ENCODE measurements around the gene TENM4. TPM values are rescaled to one million over a fixed set of nuclear protein-coding genes. Genes with fewer than 3 reads are reported as not detected.
A peak's percentile ranks its signal among the peaks of the same experiment; 100 is the strongest.

The TENM4 gene
- total RNA-seq, 1 experiment from 2014 or later = 18.7 TPM

DNA sequence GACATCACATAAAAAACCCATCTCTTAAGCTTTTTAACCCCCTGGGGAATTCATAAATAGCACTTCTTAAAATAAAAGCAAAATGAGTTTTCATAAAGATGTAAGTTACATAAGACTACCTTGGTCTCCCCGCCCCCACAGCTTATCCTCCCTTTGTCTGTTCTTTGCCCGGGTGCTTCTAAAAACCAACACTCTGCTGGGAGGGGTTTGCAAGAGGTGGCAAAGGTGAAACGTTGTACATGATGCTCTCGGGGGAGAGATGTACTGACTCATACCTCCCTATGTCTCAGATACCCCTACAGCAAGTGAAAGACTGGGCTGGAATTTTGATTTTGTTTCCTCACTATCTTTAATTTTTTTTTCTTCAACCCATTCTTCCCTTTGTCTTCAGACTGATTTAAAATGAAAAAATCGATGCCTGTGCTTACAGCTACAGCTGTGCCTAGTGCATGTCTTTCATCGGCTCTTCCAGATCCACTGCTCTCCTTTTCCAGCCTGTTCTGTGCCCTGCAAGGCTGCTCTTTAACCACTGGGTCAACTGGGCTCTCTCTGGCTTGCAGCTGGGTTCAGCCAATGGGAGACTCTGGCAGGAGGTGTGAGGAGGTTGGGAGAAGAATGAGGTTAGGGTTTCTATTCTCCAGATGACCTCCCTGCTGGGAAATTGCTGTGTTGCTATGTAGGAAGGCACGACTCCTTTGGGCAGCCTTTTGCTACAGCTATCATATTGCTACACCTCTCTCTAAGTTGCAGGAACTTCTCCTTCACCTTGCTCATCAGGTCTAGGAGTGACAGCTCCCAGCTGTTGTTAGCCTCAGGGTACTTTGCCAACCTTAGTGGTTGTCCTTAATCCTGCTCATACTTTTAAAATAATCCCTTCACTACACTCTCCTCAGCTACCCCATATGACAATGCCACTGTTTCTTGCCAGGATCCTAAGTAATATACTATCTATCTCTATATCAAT is 266.5 kb downstream of the TENM4 start:
- no peak for DNase-seq (ENCODE audit: low spot score)
- in situ Hi-C loops (cut with HindIII; ENCODE audit: low sequenced_read_pairs) = no loop called here

DNA sequence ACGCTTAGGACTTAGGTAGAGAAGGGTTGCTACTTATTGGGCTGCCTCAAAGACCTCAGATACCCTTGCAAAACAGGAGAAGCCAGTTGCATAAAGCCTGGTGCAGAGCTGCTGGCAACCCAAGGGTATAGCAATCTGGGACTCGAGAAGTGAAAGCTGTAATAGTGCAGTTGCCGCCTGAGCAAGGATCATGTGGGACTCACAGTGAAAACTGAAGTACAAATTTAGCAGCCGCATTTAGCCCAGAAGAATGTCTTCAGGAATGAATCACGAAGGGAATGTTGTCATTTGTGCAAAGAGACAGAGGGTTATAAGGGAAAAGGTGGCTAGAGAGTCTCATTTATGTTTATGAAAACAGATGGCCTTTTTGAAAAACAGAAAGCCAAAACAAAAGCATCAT is 267.2 kb downstream of the TENM4 start:
- in situ Hi-C loops (cut with HindIII; ENCODE audit: low sequenced_read_pairs) = no loop called here
- DNase-seq (ENCODE audit: low spot score) = no peak

DNA sequence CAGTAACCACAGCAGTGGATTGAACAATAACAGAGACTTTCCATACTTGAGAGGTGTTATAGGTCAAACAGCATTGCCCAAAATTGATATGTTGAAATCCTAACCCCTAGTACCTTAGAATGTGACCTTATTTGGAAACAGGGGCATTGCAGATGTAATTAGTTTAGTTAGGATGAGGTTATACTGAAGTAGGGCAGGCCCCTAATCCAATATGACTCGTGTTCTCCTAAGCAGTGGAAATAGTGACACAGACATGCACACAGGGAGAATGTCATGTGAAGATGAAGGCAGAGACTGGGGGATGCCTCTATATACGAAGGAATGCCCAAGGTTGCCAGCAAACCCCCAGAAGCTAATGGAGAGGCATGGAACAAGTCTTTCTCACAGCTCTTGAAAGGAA is 270.5 kb downstream of the TENM4 start:
- no peak for DNase-seq (ENCODE audit: low spot score)
- in situ Hi-C loops (cut with HindIII; ENCODE audit: low sequenced_read_pairs) = no loop called here

DNA sequence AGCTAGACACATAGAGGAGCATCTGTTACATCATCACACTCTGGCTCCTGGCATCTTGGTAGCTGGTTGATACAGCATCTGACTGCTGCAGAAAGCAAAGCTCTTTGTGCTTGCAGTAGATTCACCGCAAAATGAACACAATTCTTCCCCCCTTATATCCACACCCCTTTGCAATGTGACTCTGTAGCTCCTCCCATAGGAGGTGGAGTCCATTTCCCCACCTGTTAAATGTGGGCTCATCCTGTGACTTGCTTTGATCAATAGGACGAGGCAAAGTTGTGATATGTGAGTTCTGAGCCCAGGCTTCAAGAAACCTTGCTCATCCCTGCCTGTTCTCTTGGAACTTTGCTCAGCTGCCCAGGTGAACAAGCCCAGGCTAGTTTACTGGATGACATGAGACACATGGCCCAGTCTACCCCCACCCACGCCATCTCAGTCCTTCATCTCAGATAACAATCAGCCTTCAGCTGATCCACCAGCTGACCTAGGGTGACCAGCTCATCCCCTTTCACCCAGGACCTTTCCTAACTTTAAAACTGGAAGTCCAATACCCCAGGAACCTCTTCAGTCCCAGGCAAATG is 272.2 kb downstream of the TENM4 start:
- no peak for DNase-seq (ENCODE audit: low spot score)
- in situ Hi-C loops (cut with HindIII; ENCODE audit: low sequenced_read_pairs) = no loop called here

DNA sequence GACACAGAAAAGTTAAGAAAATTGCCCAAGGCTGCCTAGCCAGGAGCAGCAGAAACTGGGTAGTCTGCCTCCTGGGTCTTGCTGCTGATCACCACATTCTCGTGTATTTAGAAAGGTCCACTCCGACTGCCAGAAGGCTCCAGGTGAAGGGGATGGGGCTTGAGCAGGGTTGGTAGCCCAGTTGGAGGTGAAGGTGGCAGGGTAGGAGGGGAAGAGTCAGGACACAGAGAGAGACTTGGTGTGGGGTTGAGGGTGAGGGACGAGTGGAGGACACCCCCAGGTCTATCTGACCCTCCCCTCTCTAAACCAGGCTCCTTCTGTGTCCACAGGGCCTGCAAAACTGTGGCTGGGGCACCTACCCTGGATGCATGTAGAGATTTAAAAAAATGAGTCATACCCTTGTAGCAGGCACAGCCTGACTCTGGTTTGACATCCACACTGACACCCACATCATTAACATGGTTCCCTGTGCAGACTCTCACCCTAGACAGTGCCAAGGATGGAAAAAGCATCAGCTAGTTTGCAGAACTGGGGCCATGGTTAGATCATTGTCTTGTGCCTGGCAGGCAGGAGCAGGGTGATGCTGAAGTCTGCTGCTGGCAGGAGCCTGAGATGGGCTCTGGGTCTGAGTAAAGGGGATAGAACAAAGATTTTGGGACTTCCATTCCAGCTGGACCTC is 273.2 kb downstream of the TENM4 start:
- in situ Hi-C loops (cut with HindIII; ENCODE audit: low sequenced_read_pairs) = no loop called here
- DNase-seq (ENCODE audit: low spot score) = no peak

DNA sequence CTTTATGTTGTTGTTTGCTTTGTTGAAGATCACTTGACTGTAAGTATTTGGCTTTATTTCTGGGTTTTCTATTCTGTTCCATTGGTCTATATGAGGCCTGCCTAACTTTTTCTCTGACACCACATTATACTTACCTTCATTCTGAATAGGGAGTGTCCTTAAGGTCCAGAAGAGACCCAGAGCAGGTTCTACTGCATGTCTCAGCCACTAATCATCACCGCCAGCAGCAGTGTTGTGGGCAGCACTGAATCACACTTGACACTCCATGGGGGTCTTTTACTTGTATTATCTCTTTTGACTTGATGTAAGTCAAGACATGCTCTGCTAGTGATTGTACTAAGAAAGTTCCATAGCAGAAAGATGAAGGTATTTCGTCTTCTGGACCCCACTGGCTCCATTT is 274.9 kb downstream of the TENM4 start:
- DNase-seq (ENCODE audit: low spot score) = no peak
- in situ Hi-C loops (cut with HindIII; ENCODE audit: low sequenced_read_pairs) = no loop called here

DNA sequence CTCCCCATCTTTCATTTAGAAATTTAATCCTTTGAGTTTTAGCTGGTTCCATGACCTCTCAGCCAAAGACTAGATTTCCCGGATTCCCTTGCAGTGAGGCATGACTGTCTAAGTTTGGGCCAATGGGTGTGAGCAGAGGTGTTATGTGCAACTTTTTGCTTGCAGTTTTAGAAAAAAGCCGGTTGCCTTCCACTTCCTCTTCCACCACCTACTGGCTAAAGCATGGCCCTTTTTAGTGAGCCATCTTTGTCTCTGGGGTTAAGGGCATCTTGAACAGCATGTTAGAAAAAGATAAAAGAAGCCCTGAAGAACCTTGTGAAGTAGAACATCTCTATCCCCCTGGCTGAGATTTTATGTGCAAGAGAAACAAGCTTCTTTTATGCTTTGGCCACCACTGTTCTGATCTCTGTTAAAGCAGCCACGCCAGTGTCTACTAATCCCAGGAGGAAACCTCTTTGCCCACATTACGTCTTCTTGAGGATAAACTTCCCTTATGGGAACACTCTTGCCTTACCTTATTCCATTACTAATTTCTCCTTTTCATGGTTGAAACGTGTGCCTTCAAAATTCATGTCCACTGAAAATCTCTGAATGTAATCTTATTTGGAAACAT is 279.9 kb downstream of the TENM4 start:
- peak; percentile 9 for DNase-seq (ENCODE audit: low spot score)
- in situ Hi-C loops (cut with HindIII; ENCODE audit: low sequenced_read_pairs) = no loop called here

DNA sequence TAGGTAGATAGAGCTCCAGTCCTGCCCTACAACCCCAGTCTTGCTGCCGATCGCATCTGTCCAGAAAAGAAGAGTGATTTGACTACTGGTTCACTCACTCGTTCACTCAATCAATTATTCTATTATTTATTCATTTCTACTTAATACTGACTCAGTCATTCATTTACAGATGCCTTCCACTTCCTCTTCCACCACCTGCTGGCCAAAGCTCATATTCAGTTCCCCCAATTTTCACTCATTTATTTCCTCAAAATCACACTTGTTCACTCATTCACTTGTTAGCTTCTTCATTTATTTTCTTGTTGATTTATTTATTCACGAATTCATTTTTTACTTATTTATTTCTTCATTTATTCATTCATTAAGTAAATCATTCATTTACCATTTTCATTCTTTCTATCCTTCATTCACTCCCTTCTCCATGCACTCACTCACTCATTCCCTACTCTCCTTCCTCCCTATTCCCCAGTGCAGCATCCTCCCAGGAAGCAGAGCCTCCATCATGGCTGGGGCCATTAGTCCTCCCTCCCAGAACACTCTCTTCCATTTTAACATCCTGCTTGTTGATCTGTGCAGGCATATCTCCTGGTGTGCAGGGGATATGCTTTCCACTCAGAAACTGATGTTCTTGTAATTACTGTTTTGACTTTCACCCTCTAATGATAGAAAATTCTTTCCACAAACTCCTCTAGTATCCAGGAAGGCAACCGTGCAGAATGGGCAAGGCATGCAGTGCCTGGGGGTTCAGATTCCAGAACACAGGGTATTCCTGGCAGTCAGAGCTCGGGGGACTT is 281.0 kb downstream of the TENM4 start:
- in situ Hi-C loops (cut with HindIII; ENCODE audit: low sequenced_read_pairs) = no loop called here
- DNase-seq (ENCODE audit: low spot score) = no peak

DNA sequence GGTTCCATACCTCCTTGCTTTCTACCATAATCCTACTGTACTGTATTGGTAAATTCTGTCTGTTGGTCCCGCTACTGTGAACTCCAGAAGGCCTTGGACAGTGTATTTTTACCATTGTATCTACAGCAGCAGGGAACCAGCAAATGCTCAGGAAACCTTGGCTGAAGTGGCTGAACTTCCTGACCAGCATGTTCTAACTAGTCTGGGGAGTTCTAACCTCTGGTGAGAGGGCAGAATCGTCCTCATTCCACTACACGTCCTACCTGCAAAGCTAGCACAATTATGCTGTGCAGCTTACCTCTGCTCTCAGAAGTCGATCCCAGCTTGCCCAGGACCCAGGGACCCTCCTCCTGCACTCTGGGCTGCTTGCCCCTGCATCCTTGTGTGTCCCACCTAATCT is 283.1 kb downstream of the TENM4 start:
- in situ Hi-C loops (cut with HindIII; ENCODE audit: low sequenced_read_pairs) = no loop called here
- no peak for DNase-seq (ENCODE audit: low spot score)

DNA sequence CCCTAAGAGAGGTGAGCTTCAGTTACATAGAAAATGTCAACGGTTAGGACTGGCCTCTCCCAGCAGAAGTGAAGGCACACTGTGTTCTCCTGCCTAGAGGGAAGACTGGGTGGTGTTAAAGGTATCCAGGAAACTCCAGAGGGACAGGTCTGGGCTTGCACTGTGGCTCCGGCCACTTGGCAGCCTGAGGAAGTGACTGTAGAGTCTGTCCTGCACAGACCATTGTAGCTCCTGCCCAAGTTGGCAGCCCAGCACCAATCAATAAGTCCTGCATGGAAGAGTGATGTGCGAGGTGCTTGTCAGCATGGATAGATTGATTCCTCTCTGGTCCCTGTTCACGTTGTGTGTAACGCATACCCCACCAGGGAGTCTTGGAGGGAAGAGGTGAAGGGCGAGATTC is 284.8 kb downstream of the TENM4 start:
- in situ Hi-C loops (cut with HindIII; ENCODE audit: low sequenced_read_pairs) = no loop called here
- DNase-seq (ENCODE audit: low spot score) = no peak

DNA sequence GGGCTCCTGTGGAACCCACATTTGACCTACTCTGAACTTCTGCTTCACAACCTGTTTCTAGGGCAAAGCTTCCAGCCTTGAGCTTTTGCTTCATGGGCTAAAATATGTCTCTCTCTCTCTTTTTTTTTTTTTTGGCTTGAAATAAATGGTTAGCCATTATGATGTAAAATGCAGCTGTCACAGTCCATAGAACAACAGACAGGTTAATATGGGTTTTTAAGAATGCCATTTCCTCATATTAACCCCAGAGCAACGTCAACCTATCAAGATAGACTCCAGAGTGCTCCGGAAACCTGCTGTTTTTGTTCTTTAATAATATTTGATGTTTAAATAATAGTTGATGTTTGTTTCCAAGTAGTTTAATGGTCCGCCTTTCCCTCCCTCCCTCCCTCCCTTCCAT is 285.6 kb downstream of the TENM4 start:
- in situ Hi-C loops (cut with HindIII; ENCODE audit: low sequenced_read_pairs) = no loop called here
- DNase-seq (ENCODE audit: low spot score) = no peak

DNA sequence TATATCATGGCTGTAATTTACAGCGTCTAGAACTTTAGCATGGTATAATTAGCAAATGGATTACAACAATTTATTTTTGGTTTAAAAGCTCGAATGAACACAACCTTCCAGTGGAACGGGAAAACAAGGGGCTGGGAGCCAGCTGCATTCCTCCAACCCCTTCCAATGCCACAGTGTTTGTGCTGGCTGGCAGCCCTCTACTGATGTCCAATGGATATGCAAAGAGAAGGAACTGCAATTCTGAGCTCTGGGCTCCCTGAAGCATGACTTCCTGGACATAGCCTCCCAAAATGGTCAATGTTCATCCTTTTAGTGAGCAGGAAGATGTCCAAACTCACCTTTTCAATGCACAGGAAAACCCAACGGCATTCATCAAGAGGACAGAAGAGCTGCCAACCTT is 288.3 kb downstream of the TENM4 start:
- no peak for DNase-seq (ENCODE audit: low spot score)
- in situ Hi-C loops (cut with HindIII; ENCODE audit: low sequenced_read_pairs) = no loop called here

DNA sequence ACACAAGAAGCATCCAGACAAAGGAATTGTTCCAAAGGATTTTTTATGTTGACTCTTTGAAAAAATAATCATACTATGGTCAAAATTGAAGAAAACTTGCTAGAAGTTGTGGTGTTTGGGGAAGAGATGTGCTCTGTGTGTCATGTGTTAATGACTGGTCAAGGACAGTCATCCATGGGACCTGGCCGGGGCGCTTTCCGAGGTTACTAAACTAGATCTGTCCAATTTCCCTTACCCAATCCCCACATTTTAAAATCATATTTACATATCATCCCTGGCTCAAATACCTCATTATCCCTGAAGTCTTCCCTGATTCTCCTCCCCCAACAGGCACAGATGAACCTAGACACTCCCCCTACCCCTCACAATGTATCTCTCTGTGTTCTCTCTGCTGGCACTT is 289.4 kb downstream of the TENM4 start:
- no peak for DNase-seq (ENCODE audit: low spot score)
- in situ Hi-C loops (cut with HindIII; ENCODE audit: low sequenced_read_pairs) = no loop called here

DNA sequence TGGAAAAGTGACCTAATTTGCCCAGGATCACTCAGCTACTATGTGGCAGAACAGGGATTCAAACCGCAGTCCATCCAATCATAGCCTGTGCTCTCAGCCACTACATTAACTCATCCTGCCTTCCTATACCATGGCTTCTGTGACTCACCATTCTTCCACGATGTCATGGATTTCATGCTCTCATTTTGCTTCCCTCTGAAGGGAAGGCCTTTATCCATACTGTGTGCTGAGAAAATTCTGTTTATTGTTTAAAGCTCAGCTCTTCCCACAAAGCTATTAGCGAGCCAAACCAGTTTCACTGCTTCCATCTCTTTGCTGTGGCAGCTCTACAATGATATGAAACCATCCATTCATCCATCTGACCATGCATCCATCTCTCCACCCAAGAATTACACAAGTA is 289.9 kb downstream of the TENM4 start:
- no peak for DNase-seq (ENCODE audit: low spot score)
- in situ Hi-C loops (cut with HindIII; ENCODE audit: low sequenced_read_pairs) = no loop called here

DNA sequence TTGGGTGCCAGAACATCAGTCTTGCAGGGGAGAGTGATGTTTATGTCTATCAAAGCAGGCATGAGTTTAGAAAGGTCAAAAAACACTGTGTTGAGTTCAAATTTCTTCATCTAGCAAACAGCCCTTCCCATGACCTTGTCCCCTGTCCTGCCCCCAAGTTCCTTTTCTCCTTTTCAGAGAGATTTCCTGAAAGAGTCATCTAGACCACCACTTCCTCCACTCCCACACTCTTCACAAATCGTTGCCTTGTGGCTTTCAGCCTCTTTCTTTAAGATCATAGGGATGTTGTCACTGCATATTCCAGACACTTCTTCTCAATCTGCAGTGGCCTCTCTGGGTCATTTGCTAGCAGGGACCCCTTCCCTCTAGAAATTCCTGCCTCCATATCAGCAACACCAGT is 290.5 kb downstream of the TENM4 start:
- in situ Hi-C loops (cut with HindIII; ENCODE audit: low sequenced_read_pairs) = no loop called here
- DNase-seq (ENCODE audit: low spot score) = no peak

DNA sequence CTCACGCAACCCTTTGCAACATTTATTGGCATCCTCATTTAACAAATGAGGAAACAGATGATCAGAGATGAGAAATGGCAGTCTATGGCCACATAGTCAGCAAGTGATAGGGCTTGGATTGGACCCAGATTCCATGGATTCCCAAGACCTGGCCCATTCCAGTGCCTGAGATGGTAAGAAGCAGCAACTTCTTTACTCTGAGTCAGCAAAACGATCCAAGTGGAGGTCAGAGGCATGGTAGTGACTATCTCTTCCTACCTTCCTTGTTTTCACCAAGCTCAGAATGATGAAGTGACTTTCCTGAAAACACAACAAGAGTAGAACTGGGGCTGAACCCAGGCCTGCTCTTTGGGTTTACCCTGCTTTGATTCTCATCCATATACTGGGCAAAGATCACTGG is 293.1 kb downstream of the TENM4 start:
- in situ Hi-C loops (cut with HindIII; ENCODE audit: low sequenced_read_pairs) = no loop called here
- no peak for DNase-seq (ENCODE audit: low spot score)

DNA sequence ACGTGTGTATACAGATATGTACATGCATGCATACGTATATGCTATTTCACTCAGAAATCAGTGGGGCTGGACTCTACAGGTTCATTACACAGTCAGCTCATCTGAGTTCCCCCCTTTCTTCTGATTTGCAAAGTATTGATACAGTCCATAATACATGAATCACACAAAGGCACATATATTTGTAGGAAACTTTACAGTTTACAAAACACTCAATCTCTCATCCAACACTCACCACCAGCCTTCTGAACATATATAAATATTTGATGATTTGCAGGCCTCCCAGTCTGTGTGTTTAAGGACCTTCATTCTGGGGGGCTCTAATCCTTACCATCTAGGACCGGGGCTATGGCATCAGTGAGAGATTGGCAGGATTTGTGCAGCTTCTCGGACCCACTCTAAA is 293.8 kb downstream of the TENM4 start:
- in situ Hi-C loops (cut with HindIII; ENCODE audit: low sequenced_read_pairs) = no loop called here
- DNase-seq (ENCODE audit: low spot score) = no peak

DNA sequence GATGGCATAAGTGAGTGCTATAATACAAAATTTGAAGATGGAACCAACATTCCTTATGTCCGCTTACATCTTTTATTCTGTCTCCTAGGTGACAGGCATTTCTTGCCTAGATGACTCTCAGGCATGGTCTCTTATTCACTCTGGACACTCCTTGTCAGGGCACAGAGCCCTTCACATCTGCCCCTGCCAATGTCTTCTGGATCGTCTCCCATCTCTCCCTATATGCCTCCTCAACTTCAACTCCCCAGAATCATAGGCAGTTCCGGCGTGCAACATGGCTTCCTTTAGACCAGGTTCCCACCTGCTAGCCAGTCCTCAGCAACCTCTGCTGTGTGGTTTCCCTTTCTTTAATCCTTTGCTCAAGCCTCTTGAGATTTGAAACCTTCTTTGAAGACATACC is 300.9 kb downstream of the TENM4 start:
- in situ Hi-C loops (cut with HindIII; ENCODE audit: low sequenced_read_pairs) = no loop called here
- no peak for DNase-seq (ENCODE audit: low spot score)

DNA sequence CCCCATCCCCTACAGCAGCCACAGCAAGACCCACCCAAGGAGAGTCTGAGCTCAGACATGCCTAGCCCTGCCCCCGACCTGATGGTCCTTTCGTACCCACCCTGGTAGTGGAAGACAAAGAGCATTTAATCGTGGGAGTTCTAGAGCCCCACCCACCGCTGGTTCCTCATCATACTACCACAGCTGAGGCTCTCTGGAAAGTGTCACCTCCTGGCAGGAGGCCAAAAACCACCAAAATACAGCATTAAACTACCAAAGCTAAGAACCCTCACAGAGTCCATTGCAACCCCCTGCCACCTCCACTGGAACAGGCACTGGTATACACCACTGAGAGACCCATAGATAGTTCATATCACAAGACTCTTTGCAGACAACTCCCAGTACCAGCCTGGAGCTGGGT is 311.1 kb downstream of the TENM4 start:
- in situ Hi-C loops (cut with HindIII; ENCODE audit: low sequenced_read_pairs) = no loop called here

More for the DNA sequence above, 311.1 kb downstream of the TENM4 start:
- DNase-seq (ENCODE audit: low spot score) = no peak

All from G401 (cell line).